Liver (tissue), 9 donors: Measurements from ENCODE around the gene MLLT3. TPM values are rescaled to one million over a fixed set of nuclear protein-coding genes. Genes with fewer than 3 reads are reported as not detected.

Experiments used
- DNase-seq: peaks from one replicate; pipeline ENCODE4 v3.0.0-alpha.2; 2017; ENCODE audit warnings: low spot score
- H3K27ac ChIP-seq, 2 donors: one replicate each; pipeline ENCODE4 v1.7.0; 2013; ENCODE audit warnings: inconsistent platforms in 2 of 2, low read length in 2 of 2, control low read depth in 1 of 2, low read depth in 1 of 2, mild to moderate bottlenecking in 1 of 2
- H3K27me3 ChIP-seq, 4 donors: one replicate each; pipeline versions ENCODE4 v1.6.1 to v1.7.0; 2013; ENCODE audit warnings: low read length in 3 of 4, inconsistent platforms in 1 of 4, mild to moderate bottlenecking in 1 of 4, moderate library complexity in 1 of 4; ENCODE audit not compliant: control insufficient read depth in 4 of 4, insufficient read depth in 4 of 4
- H3K36me3 ChIP-seq, 4 donors: one replicate each; pipeline versions ENCODE4 v1.6.1 to v1.7.0; 2013; ENCODE audit warnings: low read length in 3 of 4, mild to moderate bottlenecking in 3 of 4, low read depth in 1 of 4, moderate library complexity in 1 of 4; ENCODE audit not compliant: control insufficient read depth in 4 of 4, insufficient read depth in 3 of 4
- H3K4me1 ChIP-seq, 4 donors: one replicate each; pipeline versions ENCODE4 v1.6.1 to v1.7.0; 2013; ENCODE audit warnings: low read length in 3 of 4, mild to moderate bottlenecking in 3 of 4, moderate library complexity in 1 of 4; ENCODE audit not compliant: control insufficient read depth in 4 of 4, insufficient read depth in 4 of 4
- H3K4me3 ChIP-seq, 3 donors: one replicate each; pipeline versions ENCODE4 v1.6.1 to v1.7.0; 2013; ENCODE audit warnings: low read length in 3 of 3, control low read depth in 1 of 3, low read depth in 1 of 3, mild to moderate bottlenecking in 1 of 3
- H3K9ac ChIP-seq, 2 donors: one replicate each; pipeline ENCODE4 v1.7.0; 2013; ENCODE audit warnings: low read length in 2 of 2, mild to moderate bottlenecking in 2 of 2, moderate library complexity in 2 of 2, control low read depth in 1 of 2, low read depth in 1 of 2
- H3K9me3 ChIP-seq, 4 donors: one replicate each; pipeline versions ENCODE4 v1.6.1 to v1.7.0; 2013; ENCODE audit warnings: low read length in 3 of 4; ENCODE audit not compliant: control insufficient read depth in 4 of 4
- ATF3 ChIP-seq: IDR thresholded peaks from 2 replicates; pipeline ENCODE4 v1.6.1; 2016; ENCODE audit warnings: antibody characterized with exemption
- CTCF ChIP-seq: fragments of 150-350 bp; IDR thresholded peaks from 2 replicates; pipeline ENCODE4 v1.5.1; 2017; ENCODE audit warnings: improper control_type of control experiment, low read depth, low read length; ENCODE audit not compliant: missing input control
- FOXA1 ChIP-seq: IDR thresholded peaks from 2 replicates; pipeline ENCODE4 v1.6.1; 2016; ENCODE audit warnings: antibody characterized with exemption
- FOXA2 ChIP-seq: IDR thresholded peaks from 2 replicates; pipeline ENCODE4 v1.6.1; 2016; ENCODE audit warnings: antibody characterized with exemption
- HNF4A ChIP-seq, 2 donors: conservative IDR thresholded peaks; 2 replicates each; pipeline ENCODE4 v1.6.1; 2016; ENCODE audit warnings: antibody characterized with exemption in 2 of 2, mild to moderate bottlenecking in 2 of 2
- HNF4G ChIP-seq: IDR thresholded peaks from 2 replicates; pipeline ENCODE4 v1.6.1; 2016; ENCODE audit warnings: antibody characterized with exemption
- JUND ChIP-seq, 2 donors: IDR thresholded peaks; 2 replicates each; pipeline ENCODE4 v1.6.1; 2016; ENCODE audit warnings: antibody characterized with exemption in 2 of 2
- MAX ChIP-seq: IDR thresholded peaks from 2 replicates; pipeline ENCODE4 v1.6.1; 2016; ENCODE audit warnings: antibody characterized with exemption
- NR2F2 ChIP-seq: IDR thresholded peaks from 2 replicates; pipeline ENCODE4 v1.6.1; 2016; ENCODE audit warnings: antibody characterized with exemption
- RAD21 ChIP-seq, 2 donors: IDR thresholded peaks; 2 replicates each; pipeline ENCODE4 v1.6.1; 2016; ENCODE audit warnings: antibody characterized with exemption in 2 of 2, mild to moderate bottlenecking in 2 of 2
- REST ChIP-seq: IDR thresholded peaks from 2 replicates; pipeline ENCODE4 v1.6.1; 2016; ENCODE audit warnings: antibody characterized with exemption, mild to moderate bottlenecking
- RXRA ChIP-seq, 2 donors: IDR thresholded peaks; 2 replicates each; pipeline ENCODE4 v1.6.1; 2017 to 2018; ENCODE audit warnings: antibody characterized with exemption in 2 of 2, mild to moderate bottlenecking in 1 of 2
- SP1 ChIP-seq: IDR thresholded peaks from 2 replicates; pipeline ENCODE4 v1.6.1; 2018; ENCODE audit warnings: antibody characterized with exemption, mild to moderate bottlenecking
- TAF1 ChIP-seq: conservative IDR thresholded peaks from 2 replicates; pipeline ENCODE4 v1.6.1; 2016; ENCODE audit warnings: antibody characterized with exemption, mild to moderate bottlenecking
- YY1 ChIP-seq: IDR thresholded peaks from 2 replicates; pipeline ENCODE4 v1.6.1; 2016; ENCODE audit warnings: antibody characterized with exemption, mild to moderate bottlenecking
- ZBTB33 ChIP-seq: IDR thresholded peaks from 2 replicates; pipeline ENCODE4 v1.6.1; 2016; ENCODE audit warnings: antibody characterized with exemption
- WGBS: extraction: QIAGEN DNeasy Blood & Tissue Kit; methylation state at CpG from one replicate; pipeline ENCODE4 v1.1.7; 2013; 5-methylcytosine and 5-hydroxymethylcytosine counted together
- polyA plus RNA-seq, 2 donors: library from polyadenylated mRNA; stranded (reverse) in 1 of 2; unstranded in 1 of 2; fragments of 200-250 nt in 1 of 2; fragments of >200 nt in 1 of 2; fragmentation: Nextera tagmentation in 1 of 2; extraction: Ambion mirVana in 1 of 2; gene quantifications; one replicate each; pipeline versions ENCODE4 v1.2.1 to v1.2.3, GENCODE V29; 2013 to 2015
- total RNA-seq, 2 donors: library from RNA; depleted of rRNA; stranded (reverse); fragments of >200 nt; gene quantifications; one replicate each; pipeline ENCODE4 v1.2.3, GENCODE V29; 2014
- donor health status: healthy.
- donor health status: healthy.
- donor health status: healthy.
- donor health status: healthy.
- donor health status: healthy.

The MLLT3 gene
- total and polyA plus RNA-seq, 4 donors, result 0.79 to 25.5 (median 1.3) TPM

- no peaks in the 10 kb centered on the region for H3K9me3 ChIP-seq
- H3K4me3 ChIP-seq, result no peak overlapping the region
- no peaks in the 10 kb centered on the region for H3K27me3 ChIP-seq
- no peak for DNase-seq
- no peaks in the 10 kb centered on the region for H3K36me3 ChIP-seq
- no peak overlapping the region for H3K9ac ChIP-seq
- no peak for TF ChIP-seq ZBTB33
- no peak for TF ChIP-seq MAX
- no peak for TF ChIP-seq JUND (IDR thresholded peaks at IDR 0.05)
- TF ChIP-seq FOXA2, result no peak
- no peak for TF ChIP-seq ATF3
- TF ChIP-seq FOXA1, result no peak
- no peak for TF ChIP-seq HNF4A (conservative IDR thresholded peaks at IDR 0.05)
- TF ChIP-seq RAD21 (IDR thresholded peaks at IDR 0.05), result no peak
- no peak for TF ChIP-seq SP1
- no peak for TF ChIP-seq CTCF
- TF ChIP-seq REST, result no peak
- TF ChIP-seq TAF1, result no peak
- TF ChIP-seq NR2F2, result no peak
- no peak for TF ChIP-seq RXRA (IDR thresholded peaks at IDR 0.05)
- no peak for TF ChIP-seq YY1
- TF ChIP-seq HNF4G, result no peak
- 95% methylated on average over 3 of the region's 3 CpGs for WGBS
- no peak overlapping the region for H3K27ac ChIP-seq
- H3K4me1 ChIP-seq, result no peaks in the 10 kb centered on the region
Measured at GRCh38 chr9:20599195-20599594, 23.1 kb downstream of the MLLT3 start.

- WGBS, result 91% methylated on average over 1 of the region's 1 CpG
- H3K36me3 ChIP-seq, result no peaks in the 10 kb centered on the region
- no peaks in the 10 kb centered on the region for H3K9me3 ChIP-seq
- TF ChIP-seq HNF4G (no peak), ATF3 (no peak), JUND (IDR thresholded peaks at IDR 0.05) (no peak), MAX (no peak)
- no peak overlapping the region for H3K4me3 ChIP-seq
- H3K27me3 ChIP-seq, result no peaks in the 10 kb centered on the region
- H3K9ac ChIP-seq, result no peak overlapping the region
- no peak overlapping the region for H3K27ac ChIP-seq
- H3K4me1 ChIP-seq, result no peaks in the 10 kb centered on the region
- no peak for DNase-seq
Measured at GRCh38 chr9:20598367-20598766, 23.9 kb downstream of the MLLT3 start.
